SK-N-SH (cell line): Measurements from ENCODE around the gene ACBD6.

Source experiments
- CHD2 ChIP-seq: fragments of 150-350 bp; IDR thresholded peaks from 2 replicates; pipeline ENCODE4 v1.6.1; 2018; ENCODE audit warnings: low read length; ENCODE audit not compliant: partially characterized antibody
- CTCF ChIP-seq: fragments of 200-600 bp; sonication (generic); IDR thresholded peaks from 2 replicates; pipeline ENCODE4 v1.6.1; 2017; ENCODE audit warnings: antibody characterized with exemption, mild to moderate bottlenecking, moderate library complexity
- EP300 ChIP-seq, 2 experiments: IDR thresholded peaks; 2 replicates each; pipeline versions ENCODE4 v1.4.0 to v1.6.1; 2012; ENCODE audit warnings: borderline replicate concordance in 1 of 2, low read depth in 1 of 2, low read length in 1 of 2
- EZH2phosphoT487 ChIP-seq: fragments of 200-600 bp; sonication (generic); IDR thresholded peaks from 2 replicates; pipeline ENCODE4 v1.6.1; 2017; ENCODE audit warnings: low read depth, mixed run types, mild to moderate bottlenecking, antibody characterized with exemption, moderate library complexity, borderline replicate concordance
- FOXM1 ChIP-seq: IDR thresholded peaks from 2 replicates; pipeline ENCODE4 v1.4.0; 2012; ENCODE audit warnings: low read depth, mild to moderate bottlenecking
- MAX ChIP-seq: IDR thresholded peaks from 2 replicates; pipeline ENCODE4 v1.4.0; 2012; ENCODE audit warnings: low read depth
- MXI1 ChIP-seq: IDR thresholded peaks from 2 replicates; pipeline ENCODE4 v1.6.1; 2012; ENCODE audit warnings: mild to moderate bottlenecking, low read depth, low read length, improper control_type of control experiment
- POLR2AphosphoS5 ChIP-seq: IDR thresholded peaks from 2 replicates; pipeline ENCODE4 v1.6.1; 2012; ENCODE audit warnings: low read depth, low read length
- RAD21 ChIP-seq: IDR thresholded peaks from 2 replicates; pipeline ENCODE4 v1.6.1; 2012; ENCODE audit warnings: mild to moderate bottlenecking, low read length
- SIN3A ChIP-seq: IDR thresholded peaks from 2 replicates; pipeline ENCODE4 v1.6.1; 2012; ENCODE audit warnings: low read depth, mild to moderate bottlenecking, low read length, moderate library complexity, borderline replicate concordance
- TAF1 ChIP-seq: IDR thresholded peaks from 2 replicates; pipeline ENCODE4 v1.6.1; 2012; ENCODE audit warnings: low read depth, mild to moderate bottlenecking, low read length, moderate library complexity, borderline replicate concordance
- USF1 ChIP-seq: IDR thresholded peaks from 2 replicates; pipeline ENCODE4 v1.4.0; 2012; ENCODE audit warnings: low read depth, borderline replicate concordance
- YY1 ChIP-seq: IDR thresholded peaks from 2 replicates; pipeline ENCODE4 v1.4.0; 2012; ENCODE audit warnings: low read depth, mild to moderate bottlenecking

- TF ChIP-seq CHD2 (no peak), CTCF (no peak), FOXM1 (no peak), EP300 (IDR thresholded peaks at IDR 0.05; ENCODE audit: borderline replicate concordance in 1 of 2, low read depth in 1 of 2, low read length in 1 of 2) (no peak), RAD21 (no peak), USF1 (no peak), MAX (no peak), MXI1 (no peak), SIN3A (no peak), POLR2AphosphoS5 (no peak), YY1 (no peak), TAF1 (no peak), EZH2phosphoT487 (no peak)
Observed at GRCh38 chr1:180265871-180266270, 236.5 kb downstream of the ACBD6 start.
